ENCODE data around the gene HKDC1.

DNA sequence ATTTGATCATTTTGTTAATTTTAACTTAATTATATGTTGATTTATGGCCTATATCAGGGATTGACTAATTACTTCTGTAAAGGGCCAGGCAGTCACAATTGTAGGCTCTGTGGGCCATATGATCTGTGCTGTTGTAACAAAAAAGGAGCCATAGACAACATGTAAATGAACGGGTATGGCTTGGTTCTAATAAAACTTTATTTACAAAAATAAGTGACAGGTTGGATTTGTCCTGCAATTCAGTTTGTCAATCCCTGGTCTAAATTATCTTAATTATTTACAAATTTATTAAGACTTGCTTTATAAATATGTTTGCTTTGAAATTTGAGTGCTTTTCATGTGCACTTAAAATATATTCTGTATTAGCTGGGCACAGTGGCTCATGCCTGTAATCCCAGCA is 55.3 kb downstream of the HKDC1 start:
- no peak for TF ChIP-seq MYNN (tag by site-specific recombination; IDR thresholded peaks at IDR 0.05; ENCODE audit: borderline replicate concordance)
- no peak for TF ChIP-seq ZNF473 (tag by site-specific recombination; IDR thresholded peaks at IDR 0.05)
- no peak for TF ChIP-seq CTCF (tag by site-specific recombination; IDR thresholded peaks at IDR 0.05)
